Lung (tissue), 12 donors: ENCODE results near the gene MELK. TPM values are rescaled to one million over a fixed set of nuclear protein-coding genes. Genes with fewer than 3 reads are reported as not detected.

ENCODE experiments used
- ATAC-seq: fragments of 200-7000 bp; cut with Tn5 transposase; one replicate; pipeline ENCODE4 v1.9.1; 2020; ENCODE audit warnings: moderate number of reproducible peaks; ENCODE audit not compliant: insufficient read depth, low FRiP score
- DNase-seq, 3 donors: peaks; one replicate each; pipeline ENCODE4 v3.0.0-alpha.2; 2013 to 2017
- H3K27ac ChIP-seq, 2 donors: one replicate each; pipeline ENCODE4 v1.5.1; 2013; ENCODE audit warnings: mild to moderate bottlenecking in 2 of 2, moderate library complexity in 2 of 2, control low read depth in 1 of 2, inconsistent platforms in 1 of 2, low read depth in 1 of 2, low read length in 1 of 2
- H3K27me3 ChIP-seq, 3 donors: one replicate each; pipeline ENCODE4 v1.5.1; 2013; ENCODE audit warnings: low read length in 2 of 3; ENCODE audit not compliant: control insufficient read depth in 3 of 3, insufficient read depth in 3 of 3
- H3K36me3 ChIP-seq, 4 donors: one replicate each; pipeline ENCODE4 v1.5.1; 2013; ENCODE audit warnings: low read length in 4 of 4, mild to moderate bottlenecking in 1 of 4, moderate library complexity in 1 of 4; ENCODE audit not compliant: control insufficient read depth in 4 of 4, insufficient read depth in 4 of 4
- H3K4me1 ChIP-seq, 5 donors: one replicate each; pipeline ENCODE4 v1.5.1; 2013; ENCODE audit warnings: low read length in 5 of 5, mild to moderate bottlenecking in 2 of 5, moderate library complexity in 1 of 5; ENCODE audit not compliant: control insufficient read depth in 5 of 5, insufficient read depth in 5 of 5
- H3K4me3 ChIP-seq: one replicate; pipeline ENCODE4 v1.5.1; 2013; ENCODE audit warnings: mild to moderate bottlenecking, control low read depth, moderate library complexity
- H3K9ac ChIP-seq, 2 donors: one replicate each; pipeline ENCODE4 v1.5.1; 2013; ENCODE audit warnings: low read length in 2 of 2, control low read depth in 1 of 2; ENCODE audit not compliant: insufficient read depth in 1 of 2
- H3K9me3 ChIP-seq, 4 donors: one replicate each; pipeline ENCODE4 v1.5.1; 2013; ENCODE audit warnings: low read length in 3 of 4, mild to moderate bottlenecking in 1 of 4, moderate library complexity in 1 of 4; ENCODE audit not compliant: control insufficient read depth in 4 of 4, insufficient read depth in 3 of 4
- WGBS, 2 donors: extraction: QIAGEN DNeasy Blood & Tissue Kit; methylation state at CpG; one replicate each; pipeline ENCODE4 v1.1.7; 2013; 5-methylcytosine and 5-hydroxymethylcytosine counted together
- polyA plus RNA-seq, 2 donors: library from polyadenylated mRNA; stranded (reverse); fragments of 200-250 nt; gene quantifications; one replicate each; pipeline ENCODE4 v1.2.1, GENCODE V29; 2013
- total RNA-seq, 2 donors: library from RNA; depleted of rRNA in 1 of 2; stranded (reverse); fragments of >200 nt in 1 of 2; gene quantifications; one replicate each; pipeline ENCODE4 v1.2.1, GENCODE V29; 2014 to 2021
- TF ChIP-seq, protein P1 (sequence below): IDR thresholded peaks from 2 replicates; pipeline ENCODE4 v1.5.1; 2012; ENCODE audit warnings: mild to moderate bottlenecking; ENCODE audit errors: control extremely low read depth, extremely low read depth
- donor health status: control.
- donor health status: control.
- donor health status: Bipolar disorder and iron deficiency.
- donor health status: healthy.
- donor health status: DM: yes; HTN: yes; CAD: no.

The MELK gene
- total and polyA plus RNA-seq, 4 donors: 0.88 to 3.5 (median 1.5) TPM

DNA sequence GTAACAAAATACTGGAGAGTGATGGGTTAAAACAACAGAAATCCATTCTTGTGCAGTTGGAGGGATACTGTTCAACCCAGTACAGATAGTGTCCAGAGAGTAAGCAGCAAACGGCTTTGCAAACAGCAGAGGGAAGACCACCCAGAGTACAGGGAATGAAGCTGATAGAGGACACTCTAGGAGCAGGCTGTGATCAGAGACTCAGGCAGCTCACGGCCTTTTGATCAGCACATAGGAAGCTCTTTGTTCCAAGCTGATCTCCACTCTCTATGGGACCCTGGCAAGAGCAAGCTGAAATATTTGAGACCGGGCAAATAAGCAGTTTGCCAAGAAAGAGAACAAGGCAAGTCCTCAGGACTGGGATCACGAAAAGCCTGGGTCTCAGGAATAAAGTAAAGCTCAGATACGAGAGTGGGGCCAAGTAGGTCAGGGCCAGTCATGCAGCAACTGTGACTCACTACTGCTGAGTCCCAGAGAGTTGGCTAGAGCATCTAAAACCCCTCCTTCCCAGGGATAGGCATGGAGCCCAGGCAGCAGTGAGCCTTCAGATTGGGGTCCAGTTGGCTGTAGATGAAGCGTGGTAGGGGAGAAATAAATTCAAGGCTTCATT, 52.4 kb downstream of the MELK start:
- Histone ChIP-seq H3K27me3 (no peaks in the 10 kb centered on the region), H3K4me3 (no peak overlapping the region), H3K9ac (peak overlapping the region in 1 of 2 donors; percentile 55), H3K36me3 (peaks cover 0 to 7% (median 0%) of the 10 kb centered on the region in 4 donors), H3K4me1 (peaks cover 0 to 3% (median 0%) of the 10 kb centered on the region in 5 donors), H3K27ac (no peak overlapping the region), H3K9me3 (peaks cover 0 to 3% (median 0%) of the 10 kb centered on the region in 4 donors)
- DNase-seq (peak; percentile 11 to 29 (median 13)), ATAC-seq (peak; percentile 66)
- TF ChIP-seq, protein P1, sequence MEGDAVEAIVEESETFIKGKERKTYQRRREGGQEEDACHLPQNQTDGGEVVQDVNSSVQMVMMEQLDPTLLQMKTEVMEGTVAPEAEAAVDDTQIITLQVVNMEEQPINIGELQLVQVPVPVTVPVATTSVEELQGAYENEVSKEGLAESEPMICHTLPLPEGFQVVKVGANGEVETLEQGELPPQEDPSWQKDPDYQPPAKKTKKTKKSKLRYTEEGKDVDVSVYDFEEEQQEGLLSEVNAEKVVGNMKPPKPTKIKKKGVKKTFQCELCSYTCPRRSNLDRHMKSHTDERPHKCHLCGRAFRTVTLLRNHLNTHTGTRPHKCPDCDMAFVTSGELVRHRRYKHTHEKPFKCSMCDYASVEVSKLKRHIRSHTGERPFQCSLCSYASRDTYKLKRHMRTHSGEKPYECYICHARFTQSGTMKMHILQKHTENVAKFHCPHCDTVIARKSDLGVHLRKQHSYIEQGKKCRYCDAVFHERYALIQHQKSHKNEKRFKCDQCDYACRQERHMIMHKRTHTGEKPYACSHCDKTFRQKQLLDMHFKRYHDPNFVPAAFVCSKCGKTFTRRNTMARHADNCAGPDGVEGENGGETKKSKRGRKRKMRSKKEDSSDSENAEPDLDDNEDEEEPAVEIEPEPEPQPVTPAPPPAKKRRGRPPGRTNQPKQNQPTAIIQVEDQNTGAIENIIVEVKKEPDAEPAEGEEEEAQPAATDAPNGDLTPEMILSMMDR: no peak
- WGBS, 2 donors: 73 to 90% methylated on average over 6 of the region's 6 CpGs

DNA sequence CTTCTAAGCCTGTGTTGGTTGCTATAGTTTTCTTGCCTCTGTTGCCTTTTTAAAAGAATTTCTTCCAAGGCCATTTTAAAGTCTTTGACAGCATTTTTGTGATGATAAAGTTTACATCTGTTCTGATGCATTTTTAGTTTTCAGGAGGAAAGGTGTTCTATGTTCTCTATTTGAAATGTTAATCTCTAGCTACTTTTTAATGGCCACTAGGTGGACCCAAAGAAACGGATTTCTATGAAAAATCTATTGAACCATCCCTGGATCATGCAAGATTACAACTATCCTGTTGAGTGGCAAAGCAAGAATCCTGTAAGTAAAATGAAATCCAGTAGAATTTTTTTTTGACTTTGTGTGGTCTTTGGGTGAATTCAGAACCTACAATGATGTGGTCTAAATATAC, 60.2 kb downstream of the MELK start:
- Histone ChIP-seq H3K27me3 (no peaks in the 10 kb centered on the region), H3K4me1 (no peaks in the 10 kb centered on the region), H3K27ac (no peak overlapping the region), H3K4me3 (no peak overlapping the region), H3K9me3 (no peaks in the 10 kb centered on the region), H3K9ac (no peak overlapping the region), H3K36me3 (peaks cover 0 to 3% (median 0%) of the 10 kb centered on the region in 4 donors)
- 15 to 19% methylated on average over 1 of the region's 1 CpG for WGBS, 2 donors
- TF ChIP-seq, protein P1: no peak
- peak in 2 of 3 donors; percentile 31 to 34 for DNase-seq
- no peak for ATAC-seq

DNA sequence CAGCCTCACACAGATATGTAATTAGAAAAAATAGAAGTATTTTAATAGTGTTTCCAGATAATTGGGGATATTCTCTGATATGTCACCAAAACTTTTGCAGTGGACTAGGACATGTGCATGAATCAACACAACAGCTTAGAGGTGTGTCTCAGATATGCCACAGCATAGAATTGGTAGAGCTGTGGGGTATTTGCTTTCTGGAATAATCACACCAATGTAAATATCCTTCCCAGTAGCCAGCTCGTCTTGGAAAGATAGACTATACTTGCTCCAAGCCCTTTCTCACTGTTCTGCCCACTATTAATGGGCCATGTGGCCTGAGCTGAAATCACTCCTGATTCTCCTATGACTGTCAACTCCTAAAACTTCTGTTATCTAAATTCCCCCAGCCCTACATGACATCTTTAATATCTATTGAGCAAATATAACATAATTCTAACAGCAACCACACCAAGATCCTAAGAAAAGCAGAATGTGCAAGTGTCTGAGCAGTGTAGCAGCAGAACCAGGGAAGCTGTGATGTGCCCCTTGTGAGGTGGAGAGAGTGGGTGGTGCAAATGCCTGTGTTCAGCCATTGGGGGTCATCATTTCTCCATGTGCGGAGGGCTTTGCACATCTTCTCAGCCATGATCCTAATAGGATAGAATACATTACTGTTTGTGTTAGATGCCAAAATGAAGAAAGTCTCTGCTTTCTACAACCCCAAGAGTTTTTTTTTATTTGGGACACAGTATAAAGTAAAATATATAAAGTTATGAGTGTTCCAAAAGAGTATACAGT, 65.0 kb downstream of the MELK start:
- TF ChIP-seq, protein P1: no peak
- Histone ChIP-seq H3K36me3 (peaks cover 0 to 5% (median 0%) of the 10 kb centered on the region in 4 donors), H3K4me3 (no peak overlapping the region), H3K9ac (no peak overlapping the region), H3K9me3 (no peaks in the 10 kb centered on the region), H3K27ac (no peak overlapping the region), H3K27me3 (no peaks in the 10 kb centered on the region), H3K4me1 (no peaks in the 10 kb centered on the region)
- no peak for ATAC-seq
- 79 to 88% methylated on average over 2 of the region's 2 CpGs for WGBS, 2 donors
- DNase-seq: no peak
